ENCODE measurements around the gene BNIP3.
A peak's percentile ranks its signal among the peaks of the same experiment; 100 is the strongest.
"Not testable (repeated sequence)": the region's sequence is repeated elsewhere in the genome, so short reads cannot be mapped to it uniquely, and the experiment has no call there.

The BNIP3 gene

GRCh38 chr10:131977323-131978096 is 4.2 kb downstream of the BNIP3 start:
- no peak for DNase-seq

GRCh38 chr10:131975796-131976195 is 5.9 kb downstream of the BNIP3 start:
- DNase-seq: no peak

GRCh38 chr10:131975003-131975402 is 6.7 kb downstream of the BNIP3 start:
- DNase-seq: no peak

GRCh38 chr10:131974034-131974817 is 7.5 kb downstream of the BNIP3 start:
- no peak for DNase-seq

- DNase-seq: no peak
These were observed 8.4 kb downstream of the BNIP3 start for GRCh38 chr10:131973160-131973951.

- peak; percentile 17 for DNase-seq
These were observed 9.2 kb downstream of the BNIP3 start for GRCh38 chr10:131972474-131973071.

- no peak for DNase-seq
These were observed 10.1 kb downstream of the BNIP3 start for GRCh38 chr10:131971591-131971990.

- no peak for DNase-seq
These were observed 10.8 kb downstream of the BNIP3 start for GRCh38 chr10:131970946-131971345.

GRCh38 chr10:131968949-131969348 is 12.8 kb downstream of the BNIP3 start:
- DNase-seq: no peak

- peak; percentile 5 for DNase-seq
These were observed 17.4 kb downstream of the BNIP3 start for GRCh38 chr10:131964298-131964697.

GRCh38 chr10:131963811-131964210 is 17.9 kb downstream of the BNIP3 start:
- DNase-seq: no peak

- no peak for DNase-seq
These were observed 18.4 kb downstream of the BNIP3 start for GRCh38 chr10:131963350-131963749.

GRCh38 chr10:131961777-131962662 is 19.7 kb downstream of the BNIP3 start:
- peak; percentile 16 for DNase-seq

- DNase-seq: no peak
These were observed 20.5 kb downstream of the BNIP3 start for GRCh38 chr10:131961047-131961776.

GRCh38 chr10:131960631-131961046 is 21.1 kb downstream of the BNIP3 start:
- DNase-seq: no peak

- no peak for DNase-seq
These were observed 21.9 kb downstream of the BNIP3 start for GRCh38 chr10:131959841-131960240.

GRCh38 chr10:131955591-131956340 is 26.0 kb downstream of the BNIP3 start:
- DNase-seq: no peak

GRCh38 chr10:131954356-131954965 is 27.3 kb downstream of the BNIP3 start:
- DNase-seq: no peak

GRCh38 chr10:131949908-131950307 is 31.8 kb downstream of the BNIP3 start:
- not testable (repeated sequence) for DNase-seq

All from NCI-H2029 treated with DMSO at 0.1 percent for 48 hours (cell line).